HepG2 (cell line): ENCODE measurements around the gene XPNPEP1.

ENCODE experiments used
- GATAD2A ChIP-seq: IDR thresholded peaks from 2 replicates; pipeline ENCODE4 v1.6.1; 2016
- NFIC ChIP-seq: IDR thresholded peaks from 2 replicates; pipeline ENCODE4 v1.6.1; 2012; ENCODE audit warnings: mild to moderate bottlenecking, low read length, inconsistent platforms
- TCF12 ChIP-seq, 2 experiments: fragments of 450-650 bp in 1 of 2; sonication (generic) in 1 of 2; formaldehyde crosslinking in 1 of 2; IDR thresholded peaks; 2 replicates each; pipeline versions ENCODE4 v1.6.1 to v1.8.0; 2017 to 2022; ENCODE audit warnings: antibody characterized with exemption in 1 of 2, mild to moderate bottlenecking in 1 of 2, missing genetic modification reagents in 1 of 2, moderate library complexity in 1 of 2
- ZNF777 ChIP-seq: sonication (generic); formaldehyde crosslinking; IDR thresholded peaks from 2 replicates; pipeline ENCODE4 v1.4.0; 2020; ENCODE audit warnings: missing genetic modification reagents

DNA sequence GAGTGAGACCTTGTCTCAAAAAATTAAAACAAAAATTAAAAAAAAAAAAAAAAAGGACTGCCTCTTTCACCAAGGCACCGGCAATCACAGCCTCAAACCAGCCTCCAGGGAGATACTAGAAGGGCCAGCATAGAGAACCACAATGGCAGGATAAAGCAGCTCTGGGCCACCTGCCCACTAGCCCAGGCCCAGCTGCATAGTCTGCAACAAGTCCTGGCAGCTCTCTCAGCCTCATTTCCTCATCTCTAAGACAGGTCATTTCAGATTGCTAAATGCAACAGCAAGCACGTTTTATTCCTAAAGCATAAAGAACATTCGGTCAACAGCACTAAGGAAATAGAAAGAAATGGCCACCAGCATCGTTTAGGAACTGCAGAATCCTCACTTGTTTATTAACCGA, 28.8 kb downstream of the XPNPEP1 start:
- TF ChIP-seq NFIC: no peak
- TF ChIP-seq TCF12 (IDR thresholded peaks at IDR 0.05): no peak
- no peak for TF ChIP-seq TCF12 (CRISPR knock-in tag; IDR thresholded peaks at IDR 0.05)
- no peak for TF ChIP-seq GATAD2A (CRISPR knock-in tag)
- TF ChIP-seq ZNF777 (CRISPR knock-in tag): no peak
